Sigmoid colon (tissue), 7 donors: ENCODE measurements around the gene ALKBH7. TPM values are rescaled to one million over a fixed set of nuclear protein-coding genes. Genes with fewer than 3 reads are reported as not detected.

Experiments used
- DNase-seq: peaks from one replicate; pipeline ENCODE4 v3.0.0-alpha.2; 2019
- H3K27ac ChIP-seq, 4 donors: fragments of 200-600 bp; sonication (generic); one replicate each; pipeline ENCODE4 v1.5.1; 2016 to 2019; ENCODE audit warnings: mild to moderate bottlenecking in 1 of 4
- H3K27me3 ChIP-seq, 3 donors: fragments of 200-600 bp; sonication (generic); one replicate each; pipeline ENCODE4 v1.5.1; 2019; ENCODE audit warnings: mild to moderate bottlenecking in 1 of 3
- H3K36me3 ChIP-seq, 4 donors: fragments of 200-600 bp; sonication (generic); one replicate each; pipeline ENCODE4 v1.5.1; 2016 to 2019
- H3K4me1 ChIP-seq, 4 donors: fragments of 200-600 bp; sonication (generic); one replicate each; pipeline ENCODE4 v1.5.1; 2017 to 2019
- H3K4me3 ChIP-seq, 4 donors: fragments of 200-600 bp; sonication (generic); one replicate each; pipeline ENCODE4 v1.5.1; 2017 to 2019; ENCODE audit warnings: mild to moderate bottlenecking in 2 of 4, moderate library complexity in 1 of 4
- H3K9me3 ChIP-seq, 4 donors: fragments of 200-600 bp in 3 of 4; sonication (generic) in 3 of 4; one replicate each; pipeline versions ENCODE4 v1.5.1 to v1.6.1; 2013 to 2019
- EP300 ChIP-seq, 4 donors: sonication (generic); formaldehyde crosslinking; IDR thresholded peaks; one replicate each; pipeline ENCODE4 v1.6.1; 2017; ENCODE audit warnings: antibody characterized with exemption in 4 of 4
- POLR2A ChIP-seq, 2 donors: fragments of 450-650 bp; IDR thresholded peaks; one replicate each; pipeline ENCODE4 v1.6.1; 2016; ENCODE audit warnings: antibody characterized with exemption in 2 of 2, mild to moderate bottlenecking in 2 of 2, moderate library complexity in 2 of 2
- POLR2AphosphoS5 ChIP-seq, 4 donors: sonication (generic); formaldehyde crosslinking; IDR thresholded peaks; one replicate each; pipeline ENCODE4 v1.6.1; 2017; ENCODE audit warnings: antibody characterized with exemption in 4 of 4
- WGBS, 2 donors: extraction: QIAGEN DNeasy Blood & Tissue Kit; methylation state at CpG; one replicate each; pipeline ENCODE4 v1.1.7; 2013; 5-methylcytosine and 5-hydroxymethylcytosine counted together
- intact Hi-C: fragments of 100-400 bp; cut with DNase I; formaldehyde crosslinking; loops from one replicate; pipeline ENCODE4 v1.15.1; 2023
- polyA plus RNA-seq, 3 donors: library from polyadenylated mRNA; stranded (reverse); fragments of 200-250 nt; gene quantifications; one replicate each; pipeline ENCODE4 v1.2.3, GENCODE V29; 2013
- total RNA-seq, 4 donors: library from RNA; depleted of rRNA; stranded (reverse); fragments of >200 nt; gene quantifications; one replicate each; pipeline ENCODE4 v1.1.0, GENCODE V29; 2016
- TF ChIP-seq, protein P1 (sequence below), 4 experiments: fragments of 450-650 bp in 3 of 4; fragments of 200-600 bp in 1 of 4; IDR thresholded peaks; one replicate each; pipeline ENCODE4 v1.5.1; 2016 to 2019; ENCODE audit warnings: antibody characterized with exemption in 4 of 4, mild to moderate bottlenecking in 3 of 4, moderate library complexity in 2 of 4
- donor health status: healthy with polysubstance abuse.
- donor health status: Bipolar disorder and iron deficiency.
- donor health status: healthy.

Gene ALKBH7
- total and polyA plus RNA-seq, 7 donors, result 65.8 to 183 (median 82.8) TPM

DNA sequence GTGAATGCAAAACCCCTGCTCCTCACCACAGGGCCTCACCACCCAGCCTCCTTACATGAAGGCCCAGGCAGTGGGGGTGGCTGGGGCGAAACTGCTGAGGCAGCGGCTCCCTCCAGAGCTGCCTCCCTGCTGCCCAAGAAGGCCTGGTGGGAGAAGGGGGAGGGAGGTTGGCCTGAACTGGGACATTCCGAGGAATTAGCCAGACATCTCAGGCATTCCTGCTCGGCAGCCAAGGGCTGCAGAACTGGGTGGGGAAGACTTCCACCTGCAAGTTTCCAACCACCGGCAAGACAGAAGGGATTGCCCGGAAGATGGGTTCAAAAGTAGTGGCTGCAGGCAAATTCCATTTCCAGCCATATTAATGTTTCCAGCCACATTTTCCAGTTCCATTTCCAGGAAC, 5.4 kb downstream of the ALKBH7 start:
- Histone ChIP-seq H3K27me3 (no peaks in the 10 kb centered on the region), H3K36me3 (peaks cover 27 to 60% (median 36%) of the 10 kb centered on the region in 4 donors), H3K4me3 (no peak overlapping the region), H3K4me1 (peaks cover 0 to 29% (median 21%) of the 10 kb centered on the region in 4 donors), H3K27ac (peak overlapping the region; percentile 31 to 78 (median 44)), H3K9me3 (no peaks in the 10 kb centered on the region)
- DNase-seq, result no peak
- intact Hi-C loops, result loop anchor here (10.0 kb wide), 1 partner anchor 687 kb away; the partner anchor contains the start of gene ZNF557
- TF ChIP-seq EP300 (IDR thresholded peaks at IDR 0.05) (no peak), POLR2A (IDR thresholded peaks at IDR 0.05) (no peak), POLR2AphosphoS5 (IDR thresholded peaks at IDR 0.05) (no peak)
- TF ChIP-seq, protein P1, sequence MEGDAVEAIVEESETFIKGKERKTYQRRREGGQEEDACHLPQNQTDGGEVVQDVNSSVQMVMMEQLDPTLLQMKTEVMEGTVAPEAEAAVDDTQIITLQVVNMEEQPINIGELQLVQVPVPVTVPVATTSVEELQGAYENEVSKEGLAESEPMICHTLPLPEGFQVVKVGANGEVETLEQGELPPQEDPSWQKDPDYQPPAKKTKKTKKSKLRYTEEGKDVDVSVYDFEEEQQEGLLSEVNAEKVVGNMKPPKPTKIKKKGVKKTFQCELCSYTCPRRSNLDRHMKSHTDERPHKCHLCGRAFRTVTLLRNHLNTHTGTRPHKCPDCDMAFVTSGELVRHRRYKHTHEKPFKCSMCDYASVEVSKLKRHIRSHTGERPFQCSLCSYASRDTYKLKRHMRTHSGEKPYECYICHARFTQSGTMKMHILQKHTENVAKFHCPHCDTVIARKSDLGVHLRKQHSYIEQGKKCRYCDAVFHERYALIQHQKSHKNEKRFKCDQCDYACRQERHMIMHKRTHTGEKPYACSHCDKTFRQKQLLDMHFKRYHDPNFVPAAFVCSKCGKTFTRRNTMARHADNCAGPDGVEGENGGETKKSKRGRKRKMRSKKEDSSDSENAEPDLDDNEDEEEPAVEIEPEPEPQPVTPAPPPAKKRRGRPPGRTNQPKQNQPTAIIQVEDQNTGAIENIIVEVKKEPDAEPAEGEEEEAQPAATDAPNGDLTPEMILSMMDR (IDR thresholded peaks at IDR 0.05), result no peak
- WGBS, 2 donors, result 78 to 81% methylated on average over 6 of the region's 6 CpGs

DNA sequence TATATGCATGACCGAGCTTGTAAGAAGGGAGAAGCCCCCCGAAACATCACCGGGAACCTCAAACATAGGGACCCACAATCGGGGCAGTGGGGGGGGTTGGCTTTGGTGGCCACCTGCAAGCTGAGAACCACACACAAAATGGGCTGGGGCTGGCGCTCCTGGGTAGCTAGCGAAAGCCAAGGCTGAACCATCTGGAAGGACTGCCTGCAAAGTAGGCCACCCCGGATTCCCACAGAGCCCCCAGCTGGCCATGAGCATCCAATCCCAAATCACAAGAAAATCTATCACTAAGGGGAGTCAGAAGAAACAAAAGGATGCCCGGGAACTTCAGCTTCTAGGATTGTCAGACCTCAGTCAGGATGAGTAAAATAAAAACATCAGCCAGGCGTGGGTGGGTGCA, 5.9 kb downstream of the ALKBH7 start:
- no peaks in the 10 kb centered on the region for H3K9me3 ChIP-seq
- H3K4me1 ChIP-seq, result peaks cover 0 to 28% (median 20%) of the 10 kb centered on the region in 4 donors
- peaks cover 30 to 65% (median 38%) of the 10 kb centered on the region in 4 donors for H3K36me3 ChIP-seq
- H3K27me3 ChIP-seq, result no peaks in the 10 kb centered on the region
- intact Hi-C loops, result loop anchor here (10.0 kb wide), 1 partner anchor 686 kb away; the partner anchor contains the start of gene ZNF557
- no peak overlapping the region for H3K4me3 ChIP-seq
- 87 to 89% methylated on average over 9 of the region's 9 CpGs for WGBS, 2 donors
- H3K27ac ChIP-seq, result peak overlapping the region in 2 of 4 donors; percentile 52 to 78
- TF ChIP-seq, protein P1 (IDR thresholded peaks at IDR 0.05), result no peak
- TF ChIP-seq POLR2A (IDR thresholded peaks at IDR 0.05), result no peak
- no peak for TF ChIP-seq POLR2AphosphoS5 (IDR thresholded peaks at IDR 0.05)
- TF ChIP-seq EP300 (IDR thresholded peaks at IDR 0.05), result no peak
- DNase-seq, result no peak

DNA sequence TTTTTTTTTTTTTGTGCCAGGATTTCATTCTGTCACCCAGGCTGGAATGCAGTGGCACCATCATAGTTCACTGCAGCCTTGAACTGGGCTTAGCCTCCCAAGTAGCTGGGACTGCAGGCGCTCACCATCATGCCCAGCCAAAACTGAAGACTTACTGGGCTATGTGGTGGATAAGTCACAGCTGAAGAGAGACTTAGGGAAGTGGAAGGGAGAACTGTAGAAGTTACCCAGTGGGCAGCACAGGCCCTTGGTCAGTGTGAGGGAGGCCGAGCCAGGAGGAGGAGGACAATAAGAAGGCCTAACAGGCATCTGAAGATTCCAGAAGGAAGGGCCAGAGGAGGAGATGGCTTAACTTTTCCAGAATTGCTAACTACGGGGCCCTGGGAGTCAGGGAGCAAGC, 7.2 kb downstream of the ALKBH7 start:
- no peaks in the 10 kb centered on the region for H3K9me3 ChIP-seq
- no peak overlapping the region for H3K4me3 ChIP-seq
- H3K27me3 ChIP-seq, result no peaks in the 10 kb centered on the region
- intact Hi-C loops, result loop anchor here (10.0 kb wide), 1 partner anchor 685 kb away; the partner anchor contains the start of gene ZNF557
- H3K36me3 ChIP-seq, result peaks cover 37 to 70% (median 41%) of the 10 kb centered on the region in 4 donors
- no peak overlapping the region for H3K27ac ChIP-seq
- peaks cover 0 to 16% (median 12%) of the 10 kb centered on the region in 4 donors for H3K4me1 ChIP-seq
- 79 to 98% methylated on average over 3 of the region's 3 CpGs for WGBS, 2 donors
- no peak for DNase-seq
- TF ChIP-seq POLR2AphosphoS5 (IDR thresholded peaks at IDR 0.05), result no peak
- no peak for TF ChIP-seq POLR2A (IDR thresholded peaks at IDR 0.05)
- TF ChIP-seq, protein P1 (IDR thresholded peaks at IDR 0.05), result no peak
- TF ChIP-seq EP300 (IDR thresholded peaks at IDR 0.05), result no peak

DNA sequence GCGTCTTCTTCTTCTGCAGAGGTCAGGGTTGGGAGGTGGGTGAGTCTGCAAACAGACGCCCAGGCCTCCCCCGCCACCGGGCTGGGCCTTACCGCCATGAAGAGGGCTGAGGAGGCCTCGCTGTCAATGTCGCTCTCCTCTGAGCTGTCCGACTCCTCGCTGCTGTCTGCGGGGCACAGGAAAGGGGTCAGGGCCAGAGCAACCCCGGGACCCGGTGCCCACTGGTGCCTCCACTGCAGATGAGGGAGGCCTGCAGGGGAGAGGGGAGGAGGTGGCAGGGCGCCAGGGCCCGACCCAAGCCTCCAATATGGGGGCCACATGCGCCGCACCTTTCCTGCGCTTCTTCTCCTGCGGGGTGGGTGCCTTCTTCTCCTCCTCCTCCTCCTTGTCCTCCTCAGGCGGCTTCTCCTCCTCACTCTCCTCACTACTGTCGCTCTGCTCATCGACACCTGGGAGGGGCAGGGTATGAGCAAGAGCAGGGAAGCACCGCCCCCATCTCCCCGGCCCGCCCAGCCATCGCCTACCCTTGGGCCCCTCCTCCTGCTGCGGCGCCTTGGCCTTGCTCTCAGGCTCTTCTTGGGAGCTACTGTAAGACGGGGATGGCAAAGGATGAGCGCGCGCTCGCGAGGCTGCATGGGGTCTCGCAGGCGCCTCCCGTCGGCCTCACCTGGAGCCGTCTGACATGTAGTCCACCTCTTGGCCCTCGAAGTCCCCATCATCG, 8.6 kb downstream of the ALKBH7 start:
- TF ChIP-seq EP300 (IDR thresholded peaks at IDR 0.05) (no peak), POLR2AphosphoS5 (IDR thresholded peaks at IDR 0.05) (no peak), POLR2A (IDR thresholded peaks at IDR 0.05) (no peak)
- TF ChIP-seq, protein P1 (IDR thresholded peaks at IDR 0.05), result no peak
- Histone ChIP-seq H3K27me3 (no peaks in the 10 kb centered on the region), H3K36me3 (peaks cover 37 to 75% (median 45%) of the 10 kb centered on the region in 4 donors), H3K9me3 (no peaks in the 10 kb centered on the region), H3K27ac (no peak overlapping the region), H3K4me3 (no peak overlapping the region), H3K4me1 (peaks cover 0 to 12% (median 10%) of the 10 kb centered on the region in 4 donors)
- DNase-seq, result no peak
- WGBS, 2 donors, result 97% methylated on average over 40 of the region's 40 CpGs
- intact Hi-C loops, result no loop called here
